ENCODE data around the gene KAT6B.
"Not testable (repeated sequence)": the region's sequence is repeated elsewhere in the genome, so short reads cannot be mapped to it uniquely, and the experiment has no call there.

- TF ChIP-seq CTCF (IDR thresholded peaks at IDR 0.05; ENCODE audit: poor library complexity); EZH2 (IDR thresholded peaks at IDR 0.05; ENCODE audit: borderline replicate concordance); EZH2phosphoT487 (IDR thresholded peaks at IDR 0.05; ENCODE audit: low read depth, severe bottlenecking, unreplicated experiment): not testable (repeated sequence)
Observed at GRCh38 chr10:74921070-74921469, 94.7 kb downstream of the KAT6B start.

All from hepatocyte (in vitro differentiated cells).